ENCODE data around the gene RIN3.

- TF ChIP-seq EZH2 (IDR thresholded peaks at IDR 0.05; ENCODE audit: insufficient read depth, poor library complexity, severe bottlenecking) (no peak), EZH2phosphoT487 (IDR thresholded peaks at IDR 0.05; ENCODE audit: insufficient read depth, low read depth) (no peak)
Observed at GRCh38 chr14:92711976-92712653, 198.5 kb downstream of the RIN3 start.
